PC-9 (cell line): ENCODE results near the gene MED9. TPM values are rescaled to one million over a fixed set of nuclear protein-coding genes. Genes with fewer than 3 reads are reported as not detected.

ENCODE experiments used
- BruUV-seq: library from RNA; stranded (reverse); fragments of 400-500 nt; replicated peaks from 2 replicates; lab custom pipeline; 2021; lab: Mats Ljungman, UMichigan
- CTCF ChIA-PET: fragments of 300-600 bp; sonication (Branson Sonifier 250); formaldehyde crosslinking; loops from one replicate; lab custom pipeline; 2022; ENCODE audit warnings: antibody characterized with exemption; lab: Charles Lee
- POLR2A ChIA-PET: fragments of 300-600 bp; sonication (Branson Sonifier 250); formaldehyde crosslinking; loops from one replicate; lab custom pipeline; 2022; ENCODE audit warnings: antibody characterized with exemption; ENCODE audit not compliant: unreplicated experiment; lab: Charles Lee
- DNase-seq, 2 experiments: peaks; one replicate each; pipeline versions ENCODE4 v3.0.0 to v3.0.0-alpha.2; 2015 to 2022; ENCODE audit warnings: mixed read lengths in 1 of 2
- H2AFZ ChIP-seq: fragments of 200-600 bp; sonication (generic); 2 replicates; pipeline ENCODE4 v1.8.1; 2017; ENCODE audit warnings: antibody characterized with exemption
- H3F3A ChIP-seq: fragments of 200-600 bp; sonication (generic); 2 replicates; pipeline ENCODE4 v1.8.1; 2017; ENCODE audit warnings: antibody characterized with exemption, mild to moderate bottlenecking, low read depth; ENCODE audit not compliant: insufficient read depth
- H3K27ac ChIP-seq: fragments of 200-600 bp; sonication (generic); 2 replicates; pipeline ENCODE4 v1.6.1; 2016; ENCODE audit warnings: mixed run types
- H3K27me3 ChIP-seq: fragments of 200-600 bp; sonication (generic); 2 replicates; pipeline ENCODE4 v1.6.1; 2016; ENCODE audit warnings: low read depth, mixed run types; ENCODE audit not compliant: insufficient read depth
- H3K36me3 ChIP-seq: fragments of 200-600 bp; sonication (generic); 2 replicates; pipeline ENCODE4 v1.6.1; 2016; ENCODE audit warnings: low read depth, mixed run types
- H3K4me1 ChIP-seq: fragments of 200-600 bp; sonication (generic); replicated peaks from 2 replicates; pipeline ENCODE4 v1.6.1; 2016; ENCODE audit warnings: mixed run types; ENCODE audit not compliant: insufficient read depth
- H3K4me2 ChIP-seq: fragments of 200-600 bp; sonication (generic); 2 replicates; pipeline ENCODE4 v1.6.1; 2017; ENCODE audit warnings: mixed run types
- H3K4me3 ChIP-seq: fragments of 200-600 bp; sonication (generic); 2 replicates; pipeline ENCODE4 v1.6.1; 2016; ENCODE audit warnings: mixed run types
- H3K79me2 ChIP-seq: fragments of 200-600 bp; sonication (generic); 2 replicates; pipeline ENCODE4 v1.6.1; 2017; ENCODE audit warnings: low read depth, mixed run types
- H3K9me2 ChIP-seq: fragments of 200-600 bp; sonication (generic); 2 replicates; pipeline ENCODE4 v1.8.1; 2017; ENCODE audit warnings: mild to moderate bottlenecking; ENCODE audit not compliant: insufficient read depth
- H3K9me3 ChIP-seq: fragments of 200-600 bp; sonication (generic); 2 replicates; pipeline ENCODE4 v1.8.1; 2016; ENCODE audit warnings: low read depth; ENCODE audit not compliant: insufficient read depth
- H4K20me1 ChIP-seq: fragments of 200-600 bp; sonication (generic); 2 replicates; pipeline ENCODE4 v1.8.1; 2017; ENCODE audit not compliant: insufficient read depth
- CTCF ChIP-seq: fragments of 200-600 bp; sonication (generic); conservative IDR thresholded peaks from 2 replicates; pipeline ENCODE4 v1.6.1; 2017; ENCODE audit warnings: mixed run types, antibody characterized with exemption, mild to moderate bottlenecking, moderate library complexity
- EZH2 ChIP-seq: fragments of 200-600 bp; sonication (generic); IDR thresholded peaks from 2 replicates; pipeline ENCODE4 v1.8.0; 2017; ENCODE audit warnings: antibody characterized with exemption, low read depth
- intact Hi-C: fragments of 100-400 bp; cut with micrococcal nuclease; formaldehyde crosslinking; loops from one replicate; pipeline ENCODE4 v1.10.0; 2022; ENCODE audit not compliant: unreplicated experiment
- total RNA-seq: library from RNA; stranded (reverse); gene quantifications from 2 replicates; pipeline ENCODE4 v1.2.3, GENCODE V29; 2021

MED9 gene
- total RNA-seq, 1 experiment from 2014 or later, result 15.8 TPM

- ChIA-PET CTCF (no interaction called here), POLR2A (no interaction called here)
Measured at GRCh38 chr17:17440010-17440843, 36.6 kb upstream of the MED9 start.

GRCh38 chr17:17440938-17441675, 35.7 kb upstream of the MED9 start:
- ChIA-PET CTCF (no interaction called here), POLR2A (no interaction called here)
- Histone ChIP-seq H3K79me2 (no peaks in the 10 kb centered on the region), H3K4me3 (no peak overlapping the region), H2AFZ (no peak overlapping the region), H3K4me1 (peaks cover 31% of the 10 kb centered on the region), H3K36me3 (no peaks in the 10 kb centered on the region), H3K4me2 (no peak overlapping the region), H3F3A (peaks cover 23% of the 10 kb centered on the region), H3K27ac (no peak overlapping the region), H3K9me3 (no peaks in the 10 kb centered on the region), H3K27me3 (peaks cover 15% of the 10 kb centered on the region; the same call in 1 of the 2 replicates), H4K20me1 (no peaks in the 10 kb centered on the region), H3K9me2 (no peaks in the 10 kb centered on the region)
- intact Hi-C loops, result no loop called here
- no TSS peak for BruUV-seq
- TF ChIP-seq EZH2 (no peak), CTCF (no peak)
- DNase-seq, result no peak

More at GRCh38 chr17:17440010-17440843, 36.6 kb upstream of the MED9 start:
- DNase-seq, result peak in 1 of 2 experiments; percentile 21
- H3K27me3 ChIP-seq, result peaks cover 20% of the 10 kb centered on the region; the same call in 1 of the 2 replicates
- BruUV-seq, result no TSS peak
- H3F3A ChIP-seq, result peaks cover 20% of the 10 kb centered on the region
- H3K79me2 ChIP-seq, result no peaks in the 10 kb centered on the region
- no peak overlapping the region for H2AFZ ChIP-seq
- no peak overlapping the region for H3K4me2 ChIP-seq
- intact Hi-C loops, result no loop called here
- no peak overlapping the region for H3K4me3 ChIP-seq
- no peaks in the 10 kb centered on the region for H3K36me3 ChIP-seq
- no peaks in the 10 kb centered on the region for H3K9me3 ChIP-seq
- H4K20me1 ChIP-seq, result no peaks in the 10 kb centered on the region
- no peaks in the 10 kb centered on the region for H3K9me2 ChIP-seq
- H3K4me1 ChIP-seq, result peaks cover 22% of the 10 kb centered on the region
- TF ChIP-seq EZH2, result no peak
- peak; percentile 81 for TF ChIP-seq CTCF
- no peak overlapping the region for H3K27ac ChIP-seq

GRCh38 chr17:17443173-17443572, 33.6 kb upstream of the MED9 start:
- Histone ChIP-seq H3K9me2 (no peaks in the 10 kb centered on the region), H3F3A (peaks cover 36% of the 10 kb centered on the region), H4K20me1 (no peaks in the 10 kb centered on the region), H3K9me3 (no peaks in the 10 kb centered on the region), H3K4me1 (peaks cover 47% of the 10 kb centered on the region), H2AFZ (no peak overlapping the region), H3K27me3 (peaks cover 20% of the 10 kb centered on the region; the same call in 1 of the 2 replicates), H3K79me2 (no peaks in the 10 kb centered on the region), H3K4me3 (no peak overlapping the region), H3K4me2 (no peak overlapping the region; the same call in 1 of the 2 replicates), H3K27ac (no peak overlapping the region), H3K36me3 (no peaks in the 10 kb centered on the region)
- ChIA-PET CTCF (no interaction called here), POLR2A (no interaction called here)
- no peak for DNase-seq
- BruUV-seq, result no TSS peak
- intact Hi-C loops, result no loop called here
- TF ChIP-seq CTCF, result no peak
- no peak for TF ChIP-seq EZH2
